ENCODE measurements around the gene CBX1.
A peak's percentile ranks its signal among the peaks of the same experiment; 100 is the strongest.
"Not testable (repeated sequence)": the region's sequence is repeated elsewhere in the genome, so short reads cannot be mapped to it uniquely, and the experiment has no call there.

CBX1 gene

DNA sequence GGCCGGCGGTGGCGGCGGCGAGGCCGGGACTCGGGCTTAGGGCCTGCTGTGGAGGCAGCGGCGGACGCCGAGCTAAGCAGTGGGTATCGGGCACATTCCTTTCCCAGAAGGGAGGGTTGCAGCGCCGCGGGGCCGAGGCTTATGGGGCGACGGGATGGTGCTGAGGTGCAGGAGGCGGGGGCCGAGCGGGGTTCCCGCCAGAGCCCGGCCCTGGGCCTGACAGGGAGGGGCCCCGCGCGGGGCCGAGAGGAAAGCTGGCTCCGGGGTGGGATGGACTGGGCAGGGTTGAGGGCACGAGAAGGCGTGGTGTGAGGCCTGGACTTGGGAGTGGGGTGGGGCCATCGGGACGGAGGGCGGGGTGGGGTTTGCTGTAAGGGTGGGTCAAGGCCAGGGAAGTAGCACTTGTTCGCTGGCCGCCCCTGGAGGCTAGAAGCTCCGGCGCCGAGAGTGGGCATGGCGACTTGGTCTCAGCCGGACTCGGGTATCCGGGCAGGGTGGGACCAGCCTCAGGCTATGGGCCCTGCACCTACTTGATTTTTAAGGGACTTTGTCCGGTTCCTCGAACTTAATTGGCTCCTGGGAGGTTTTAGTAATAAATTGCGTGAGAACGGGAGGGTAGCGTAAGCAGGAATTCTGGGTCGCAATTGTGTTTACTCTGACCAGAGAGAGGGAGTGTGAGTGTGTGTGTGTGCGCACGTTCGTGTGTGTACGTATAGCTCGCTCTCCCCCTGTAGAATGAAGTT lies 52.7 kb downstream of the CBX1 start:
- peak; percentile 39 for DNase-seq

DNA sequence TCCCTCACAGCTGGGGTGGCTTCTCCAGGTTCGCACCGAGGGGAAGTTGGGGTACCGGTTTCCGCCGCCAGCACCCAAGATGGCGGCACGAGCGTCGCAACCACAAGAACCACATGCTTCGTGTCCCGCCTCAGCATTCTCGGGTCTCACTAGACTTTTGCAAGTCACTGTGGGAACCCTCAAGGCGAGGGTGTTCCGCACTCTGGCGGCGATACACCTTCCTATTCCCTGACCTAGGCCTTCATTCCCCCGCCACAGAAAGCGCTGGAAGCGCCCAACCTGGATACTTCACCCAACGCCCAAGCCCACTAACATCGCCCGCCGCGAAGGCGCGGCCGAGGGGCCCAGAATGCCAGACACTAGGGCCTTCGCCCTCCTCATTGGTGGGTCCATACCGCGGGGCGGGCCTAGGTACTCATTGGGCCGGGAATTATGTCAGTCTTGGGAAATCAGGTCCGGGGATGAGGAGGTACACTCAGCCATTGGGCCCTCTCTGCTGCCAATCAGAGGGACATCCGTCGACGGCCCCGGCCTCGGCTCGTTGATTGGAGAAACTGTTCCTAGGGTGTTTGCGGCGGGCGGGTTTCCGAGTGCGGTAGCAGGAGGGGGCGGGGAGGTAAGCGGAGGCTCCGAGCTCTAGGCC lies 53.4 kb downstream of the CBX1 start, which contains the start of gene NFE2L1:
Gene NFE2L1 (plus strand): TSS at position 619 of the 643 bp plus-strand sequence. CDS start 2,760 bp downstream, outside the sequence.
- DNase-seq = peak; percentile 99

DNA sequence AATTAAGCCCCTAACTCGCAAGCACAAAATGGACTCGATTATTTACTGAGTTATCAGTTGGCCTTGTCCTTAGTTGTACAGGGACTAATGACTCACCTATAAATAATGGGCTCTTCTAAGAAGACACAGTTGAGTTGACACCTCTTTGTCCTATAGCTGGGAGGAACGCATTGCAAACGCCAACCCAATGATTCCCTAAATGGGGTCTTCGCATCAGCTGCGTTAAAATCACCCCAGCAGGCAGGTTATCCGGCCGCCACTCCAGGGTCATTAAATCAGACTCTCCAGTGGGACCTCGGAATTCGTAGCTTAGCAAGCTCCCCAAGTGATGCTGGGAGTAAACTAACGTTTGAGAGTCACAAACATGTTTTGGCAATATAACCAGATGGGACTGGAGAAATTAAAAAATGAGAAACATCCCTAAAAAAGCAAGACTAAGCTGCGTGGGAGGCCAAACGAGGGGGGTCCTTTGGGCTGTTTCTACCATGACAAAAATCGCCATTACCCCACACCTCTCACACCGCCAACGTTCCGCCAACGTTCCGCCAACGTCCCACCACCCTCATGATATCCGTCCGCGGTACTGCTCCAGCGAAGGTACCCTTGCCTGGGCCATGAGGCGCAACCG lies 54.1 kb downstream of the CBX1 start:
- DNase-seq = no peak

DNA sequence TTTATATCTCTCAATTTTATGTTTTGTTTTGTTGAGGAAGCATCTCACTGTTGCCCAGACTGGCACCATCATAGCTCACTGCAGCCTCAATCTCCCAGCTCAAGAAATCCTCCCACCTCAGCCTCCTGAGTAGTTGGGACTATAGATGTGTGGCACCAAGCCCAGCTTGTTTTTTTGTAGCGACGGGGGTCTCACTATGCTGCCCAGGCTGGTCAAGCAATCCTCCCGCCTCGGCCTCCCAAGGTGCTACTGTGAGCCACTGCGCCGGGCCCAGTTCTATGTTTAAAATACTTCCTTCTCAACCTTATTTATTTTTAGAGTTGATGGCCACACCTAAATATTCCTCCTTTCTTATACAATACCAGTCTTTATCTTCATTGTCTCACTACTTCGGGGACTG lies 55.0 kb downstream of the CBX1 start:
- DNase-seq = no peak

DNA sequence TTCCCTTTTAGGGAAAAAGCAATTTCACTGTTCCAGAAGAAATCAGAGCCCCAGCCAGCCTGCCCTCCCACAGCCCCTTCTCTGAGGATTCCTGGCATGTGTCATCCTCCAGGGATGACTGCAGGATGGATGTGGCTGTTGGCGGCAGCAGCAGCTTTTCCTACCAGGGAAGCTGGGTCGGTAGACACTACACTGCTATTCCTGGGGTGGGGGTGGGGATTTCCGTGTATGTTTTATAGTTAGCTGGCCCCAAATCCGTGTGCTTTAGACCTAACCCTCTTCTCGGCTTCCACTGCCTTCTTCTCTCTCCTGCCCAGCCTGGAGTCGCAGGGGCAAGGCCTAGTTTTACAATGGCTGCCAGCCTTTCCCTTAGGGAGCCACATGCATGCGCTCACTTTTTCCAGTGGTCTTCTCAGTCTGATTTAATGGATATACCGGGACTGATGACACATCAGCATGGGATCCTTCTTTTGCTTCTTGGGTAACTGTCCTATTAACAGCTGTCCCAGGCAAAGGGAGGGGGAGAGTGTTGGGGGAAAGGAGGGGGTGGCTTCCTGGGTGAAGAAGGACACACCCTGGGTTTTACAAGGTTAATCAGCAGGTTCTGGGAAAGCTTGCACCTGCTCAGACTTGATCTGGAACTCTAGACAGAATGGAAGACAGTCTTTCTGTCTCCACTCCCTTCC lies 55.8 kb downstream of the CBX1 start:
- DNase-seq = no peak

GRCh38 chr17:48044851-48045250 lies 56.4 kb downstream of the CBX1 start:
- DNase-seq = no peak

DNA sequence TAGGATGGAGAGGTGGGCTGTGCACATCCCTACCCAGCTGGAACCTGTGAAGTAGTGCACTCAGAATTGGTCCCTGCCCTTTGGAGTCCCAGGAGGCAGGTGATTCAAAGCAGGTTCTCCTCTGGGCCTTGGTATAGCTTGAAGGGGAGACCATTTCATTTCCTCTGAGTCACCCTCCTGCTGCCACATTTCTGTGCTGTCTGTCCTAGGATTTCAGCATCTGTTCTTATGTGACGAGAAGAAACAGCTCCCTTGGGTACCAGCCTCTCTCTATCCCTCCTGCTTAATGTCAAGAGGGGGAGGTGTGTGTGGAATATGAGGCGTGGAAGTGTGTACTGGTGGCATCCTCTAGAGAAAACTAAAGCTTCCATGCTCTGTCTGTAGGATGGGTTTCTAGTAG lies 58.1 kb downstream of the CBX1 start:
- DNase-seq = no peak

DNA sequence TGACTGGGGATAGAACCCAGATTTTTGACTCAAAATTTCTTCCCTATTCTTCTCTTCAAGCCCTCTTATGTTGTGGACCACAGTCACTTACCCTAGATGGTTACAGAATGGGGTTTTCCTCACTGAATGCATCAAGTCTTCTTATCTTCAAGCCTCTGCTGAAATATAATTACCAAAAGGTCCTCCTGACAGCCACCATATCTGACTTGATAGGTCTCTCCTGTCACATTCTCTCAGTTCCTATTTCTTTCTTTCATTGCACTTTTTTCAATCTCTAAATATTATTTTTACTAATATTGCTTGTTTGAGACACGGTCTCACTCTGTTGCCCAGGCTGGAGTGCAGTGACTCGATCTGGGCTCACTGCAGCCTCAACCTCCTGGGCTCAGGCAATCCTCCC lies 62.6 kb downstream of the CBX1 start:
- DNase-seq = no peak

GRCh38 chr17:48037838-48038323 lies 63.4 kb downstream of the CBX1 start:
- no peak for DNase-seq

DNA sequence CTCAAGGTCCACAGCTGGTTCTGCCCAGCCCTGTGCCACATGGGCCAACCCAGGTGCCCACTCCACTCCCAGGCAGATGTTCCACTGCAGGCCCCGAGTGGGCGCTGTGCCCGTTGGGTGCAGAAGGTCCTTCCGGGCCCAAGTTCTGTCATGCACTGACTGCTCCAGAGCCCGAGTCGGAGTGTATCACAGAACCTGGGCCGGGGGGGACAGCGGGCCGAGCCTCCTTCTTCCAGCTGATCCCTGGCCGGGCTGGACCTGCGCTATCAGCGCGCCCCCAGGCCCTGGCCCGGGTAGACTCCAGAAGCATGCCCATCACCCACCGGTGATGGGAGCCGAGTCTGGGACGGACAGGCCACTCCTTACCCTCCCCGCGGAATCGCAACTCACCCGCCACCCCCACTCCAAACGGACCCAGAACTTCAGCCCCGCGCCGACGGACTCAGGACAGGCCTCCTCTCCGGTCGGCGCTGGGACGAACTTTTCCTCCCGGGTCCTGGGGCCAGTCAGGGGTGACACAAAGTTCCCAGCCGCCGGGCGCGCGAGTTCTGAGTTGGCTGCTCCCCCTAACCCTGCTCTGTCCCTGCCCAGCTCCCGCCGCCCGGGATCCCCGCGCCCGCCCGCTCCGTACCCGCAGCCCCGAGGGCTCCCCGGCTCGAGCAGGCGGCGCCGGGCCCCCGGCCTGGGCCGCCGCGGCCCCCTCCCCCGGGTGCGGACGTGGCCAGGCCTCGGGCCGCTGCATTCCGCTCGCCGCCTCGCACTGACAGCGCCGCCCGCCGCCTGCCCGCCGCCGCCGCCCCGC lies 64.0 kb downstream of the CBX1 start, which contains the start of gene COPZ2:
Gene COPZ2 (minus strand): TSS at position 762 of the 802 bp plus-strand sequence. CDS start 20 bp downstream, at position 742.
- peak; percentile 62 for DNase-seq

DNA sequence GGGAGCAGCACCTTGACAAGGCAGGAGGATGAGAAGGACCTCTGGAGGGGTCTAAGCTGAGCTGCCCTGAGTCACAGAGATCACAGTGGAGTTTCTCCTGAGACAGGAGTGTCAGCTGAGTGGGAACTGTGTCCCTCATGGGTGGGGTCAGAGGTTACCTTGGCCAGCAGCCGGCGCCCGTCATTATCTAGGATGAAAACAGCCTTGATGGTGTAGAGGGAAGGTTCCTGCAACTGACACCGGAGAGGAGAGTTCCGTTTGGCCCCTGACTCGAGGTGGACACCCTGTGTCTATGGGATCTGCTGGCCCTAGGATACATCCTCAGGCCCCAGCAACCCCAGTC lies 64.6 kb downstream of the CBX1 start:
- no peak for DNase-seq

DNA sequence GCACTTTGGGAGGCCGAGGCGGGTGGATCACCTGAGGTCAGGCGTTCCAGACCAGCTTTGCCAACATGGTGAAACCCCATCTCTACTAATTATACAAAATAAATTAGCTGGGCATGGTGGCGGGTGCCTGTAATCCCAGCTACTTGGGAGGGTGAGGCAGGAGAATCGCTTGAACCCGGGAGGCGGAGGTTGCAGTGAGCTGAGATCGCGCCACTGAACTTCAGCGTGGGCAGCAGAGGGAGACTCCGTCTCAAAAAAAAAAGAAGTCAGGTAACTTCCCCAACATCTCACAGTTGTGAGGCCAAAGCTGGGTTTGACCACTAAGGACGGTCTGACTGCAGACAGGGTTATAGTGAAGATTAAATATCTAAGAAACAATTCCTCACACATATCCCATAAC lies 66.5 kb downstream of the CBX1 start:
- not testable (repeated sequence) for DNase-seq

DNA sequence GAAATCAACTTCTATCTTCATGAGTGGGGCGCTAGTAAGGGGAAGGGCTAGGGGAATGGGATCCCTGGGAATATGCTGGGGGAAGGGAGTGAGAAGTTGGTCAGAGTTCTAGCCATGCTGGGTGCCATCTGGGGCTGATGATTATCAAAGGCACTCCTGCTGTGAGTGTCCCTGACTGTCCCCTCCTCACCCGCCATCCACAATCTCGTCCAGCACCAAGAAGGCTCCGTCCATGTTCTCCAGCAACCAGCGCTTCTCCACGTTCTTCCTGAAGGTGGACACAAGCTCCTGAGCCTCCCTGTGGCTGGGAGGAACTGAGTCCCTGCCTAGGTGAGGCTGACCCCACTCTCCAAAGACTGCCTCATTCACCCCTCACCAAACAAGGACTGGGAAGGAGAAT lies 69.3 kb downstream of the CBX1 start:
- no peak for DNase-seq

GRCh38 chr17:48030531-48030930 lies 70.7 kb downstream of the CBX1 start:
- DNase-seq = no peak

DNA sequence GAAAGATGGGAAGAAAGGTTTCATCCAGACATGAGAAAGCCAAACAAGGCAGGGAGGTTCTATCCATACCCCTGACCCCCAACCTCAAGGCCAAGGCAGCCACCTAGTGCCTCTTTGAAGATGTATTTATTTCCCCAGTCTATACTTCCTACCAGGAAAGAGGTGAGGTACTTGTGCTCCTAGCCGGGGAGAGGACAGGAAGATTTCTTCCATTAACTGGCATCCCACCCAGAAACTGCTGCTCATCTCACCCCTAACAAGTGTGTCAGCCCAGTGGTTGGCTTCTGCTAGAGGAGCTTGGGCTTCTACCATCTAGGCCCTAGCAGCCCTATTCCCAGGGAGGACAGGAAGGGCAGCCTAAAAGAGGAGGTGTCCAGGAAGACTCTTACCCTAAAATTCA lies 72.5 kb downstream of the CBX1 start:
- DNase-seq = no peak

DNA sequence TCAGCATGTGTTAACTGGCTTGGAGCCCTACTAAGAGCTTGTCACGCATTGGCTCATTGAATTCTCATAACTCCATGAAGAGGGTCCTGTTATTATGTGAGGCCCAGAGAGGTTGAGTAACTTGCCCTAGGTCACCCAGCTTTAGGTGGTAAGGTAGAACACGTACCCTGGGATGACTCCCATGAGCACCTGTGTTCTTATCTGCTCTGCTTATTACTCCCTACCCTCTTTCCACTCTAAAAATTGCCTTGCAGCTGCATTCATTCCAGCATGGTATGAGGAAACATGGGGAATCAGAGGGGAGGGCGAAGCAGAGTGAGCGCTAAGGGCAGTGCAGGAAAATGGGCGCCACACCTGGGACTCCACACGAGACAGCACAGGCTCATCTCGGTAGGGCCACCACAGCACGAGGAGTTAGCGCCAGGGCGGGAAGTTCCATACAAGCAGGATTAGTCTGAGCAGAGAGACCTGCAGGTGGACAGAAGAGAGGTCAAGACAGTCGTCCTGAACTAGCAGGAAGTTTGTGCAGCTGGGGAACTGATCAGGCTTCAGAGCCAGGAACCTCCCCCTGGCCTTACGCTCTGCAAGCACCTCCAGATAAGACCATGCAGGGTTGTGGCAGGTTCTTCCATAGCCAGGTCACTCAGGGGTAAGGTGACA lies 73.8 kb downstream of the CBX1 start:
- no peak for DNase-seq

GRCh38 chr17:48026502-48027321 lies 74.6 kb downstream of the CBX1 start:
- DNase-seq = peak; percentile 76

- DNase-seq = no peak
These were observed 75.3 kb downstream of the CBX1 start for GRCh38 chr17:48025904-48026501.

DNA sequence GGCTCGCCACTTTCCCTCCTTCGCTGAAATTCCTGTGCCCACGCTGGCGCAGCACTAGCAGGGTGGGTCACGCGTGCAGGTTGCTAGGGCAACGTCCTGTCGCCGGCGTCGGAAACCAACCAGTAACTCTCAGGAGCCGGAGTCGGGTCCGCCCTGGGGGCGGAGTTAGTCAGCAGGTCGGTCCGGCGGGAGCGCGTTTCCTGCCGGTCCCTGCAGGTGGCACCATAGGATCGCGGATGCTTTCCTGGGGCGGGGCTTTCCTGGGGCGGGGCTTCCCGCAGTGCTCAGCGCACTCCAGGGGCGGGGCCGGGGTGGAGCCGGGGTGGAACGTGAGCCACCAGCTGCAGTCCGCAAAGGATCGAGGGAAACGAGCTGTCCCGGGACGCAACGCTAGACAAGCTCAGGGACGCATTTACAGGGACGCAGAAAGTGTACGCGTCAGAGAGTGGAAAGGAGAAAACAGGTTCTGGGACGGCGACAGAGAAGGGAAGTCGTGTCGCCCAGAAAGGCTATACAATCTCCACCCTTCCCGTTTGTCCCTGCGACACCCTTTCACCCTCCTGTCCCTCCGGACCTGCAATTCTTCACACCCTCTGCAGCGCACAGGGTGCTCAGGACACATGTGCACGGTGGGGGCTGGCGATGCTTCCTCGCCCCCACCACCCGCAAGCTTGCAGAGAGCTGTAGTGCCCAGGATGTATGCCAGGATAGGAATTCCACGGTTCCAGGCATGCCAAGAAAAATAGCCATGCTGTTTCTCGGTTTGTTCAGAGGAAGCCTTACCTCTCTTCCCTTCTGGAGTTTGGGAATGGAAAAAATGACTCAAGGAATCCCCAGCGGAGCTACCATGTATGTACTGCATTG lies 76.0 kb downstream of the CBX1 start:
- DNase-seq = peak; percentile 97

Measured in stimulated activated CD4-positive, alpha-beta T cell treated with anti-CD3 and anti-CD28 coated beads, Interleukin-1b, Interleukin-23, amount 100 ng/mL, for 48 hours (primary cell).